HepG2 (cell line): ENCODE measurements around the gene IPO8. TPM values are rescaled to one million over a fixed set of nuclear protein-coding genes. Genes with fewer than 3 reads are reported as not detected.
A peak's percentile ranks its signal among the peaks of the same experiment; 100 is the strongest.

Experiments
- CREM ChIP-seq, 2 experiments: sonication (generic) in 1 of 2; formaldehyde crosslinking in 1 of 2; IDR thresholded peaks; 2 replicates each; pipeline versions ENCODE4 v1.4.0 to v1.6.1; 2016 to 2020; ENCODE audit warnings: antibody characterized with exemption in 1 of 2, mild to moderate bottlenecking in 1 of 2, missing genetic modification reagents in 1 of 2
- ESRRA ChIP-seq: sonication (generic); formaldehyde crosslinking; IDR thresholded peaks from 2 replicates; pipeline ENCODE4 v1.5.1; 2020; ENCODE audit warnings: mild to moderate bottlenecking, low read depth, missing genetic modification reagents
- FOSL2 ChIP-seq: sonication (generic); formaldehyde crosslinking; IDR thresholded peaks from 2 replicates; pipeline ENCODE4 v1.4.0; 2020; ENCODE audit warnings: missing genetic modification reagents
- FOXK2 ChIP-seq: fragments of 450-650 bp; IDR thresholded peaks from 2 replicates; pipeline ENCODE4 v1.6.1; 2016
- FOXO4 ChIP-seq: sonication (generic); formaldehyde crosslinking; conservative IDR thresholded peaks from 2 replicates; pipeline ENCODE4 v1.8.1; 2023; ENCODE audit warnings: missing genetic modification reagents
- FUBP1 ChIP-seq: sonication (generic); formaldehyde crosslinking; IDR thresholded peaks from 2 replicates; pipeline ENCODE4 v1.5.1; 2020; ENCODE audit warnings: missing genetic modification reagents, mild to moderate bottlenecking, borderline replicate concordance
- GABPA ChIP-seq, 2 experiments: IDR thresholded peaks; 2 replicates each; pipeline ENCODE4 v1.6.1; 2011 to 2016; ENCODE audit warnings: low read depth in 2 of 2, low read length in 1 of 2, missing biosample characterization in 1 of 2, missing genetic modification characterization in 1 of 2
- ISL2 ChIP-seq: sonication (generic); formaldehyde crosslinking; IDR thresholded peaks from 2 replicates; pipeline ENCODE4 v1.5.0; 2020; ENCODE audit warnings: missing genetic modification reagents
- KDM4B ChIP-seq: sonication (generic); formaldehyde crosslinking; IDR thresholded peaks from 2 replicates; pipeline ENCODE4 v1.4.0; 2020; ENCODE audit warnings: missing genetic modification reagents
- KLF16 ChIP-seq, 2 experiments: sonication (generic) in 1 of 2; formaldehyde crosslinking in 1 of 2; IDR thresholded peaks; 2 replicates each; pipeline versions ENCODE4 v1.6.1 to v1.8.0; 2016 to 2023; ENCODE audit warnings: missing genetic modification reagents in 2 of 2, missing compliant biosample characterization in 1 of 2
- SMARCC2 ChIP-seq: fragments of 450-650 bp; IDR thresholded peaks from 2 replicates; pipeline ENCODE4 v1.6.1; 2017; ENCODE audit warnings: antibody characterized with exemption, mild to moderate bottlenecking
- SMC3 ChIP-seq: IDR thresholded peaks from 2 replicates; pipeline ENCODE4 v1.6.1; 2011; ENCODE audit warnings: low read length, improper control_type of control experiment
- SOX13 ChIP-seq, 3 experiments: fragments of 450-650 bp in 1 of 3; sonication (generic) in 1 of 3; formaldehyde crosslinking in 1 of 3; IDR thresholded peaks in 2 of 3; conservative IDR thresholded peaks in 1 of 3; 2 replicates each; pipeline versions ENCODE4 v1.5.0 to v1.6.1; 2016 to 2020; ENCODE audit warnings: antibody characterized with exemption in 1 of 3, mild to moderate bottlenecking in 1 of 3, missing compliant biosample characterization in 1 of 3, missing genetic modification reagents in 1 of 3, moderate library complexity in 1 of 3
- ZBTB43 ChIP-seq: sonication (generic); formaldehyde crosslinking; conservative IDR thresholded peaks from 2 replicates; pipeline ENCODE4 v1.4.0; 2020; ENCODE audit warnings: missing genetic modification reagents
- ZMAT5 ChIP-seq: sonication (generic); formaldehyde crosslinking; IDR thresholded peaks from 2 replicates; pipeline ENCODE4 v1.5.0; 2020; ENCODE audit warnings: mild to moderate bottlenecking, low read depth, missing genetic modification reagents, borderline replicate concordance
- ZNF331 ChIP-seq: sonication (generic); formaldehyde crosslinking; IDR thresholded peaks from 2 replicates; pipeline ENCODE4 v1.4.0; 2020; ENCODE audit warnings: missing genetic modification reagents
- ZNF362 ChIP-seq: sonication (generic); formaldehyde crosslinking; IDR thresholded peaks from 2 replicates; pipeline ENCODE4 v1.4.0; 2020; ENCODE audit warnings: missing genetic modification reagents, mild to moderate bottlenecking, borderline replicate concordance
- ZNF430 ChIP-seq: sonication (generic); formaldehyde crosslinking; IDR thresholded peaks from 2 replicates; pipeline ENCODE4 v1.9.0; 2021; ENCODE audit warnings: mild to moderate bottlenecking, missing genetic modification reagents
- ZNF451 ChIP-seq: sonication (generic); formaldehyde crosslinking; IDR thresholded peaks from 2 replicates; pipeline ENCODE4 v1.5.0; 2020; ENCODE audit warnings: mild to moderate bottlenecking, missing genetic modification reagents
- ZNF543 ChIP-seq: sonication (generic); formaldehyde crosslinking; IDR thresholded peaks from 2 replicates; pipeline ENCODE4 v1.4.0; 2020; ENCODE audit warnings: mild to moderate bottlenecking, missing genetic modification reagents
- ZNF704 ChIP-seq: sonication (generic); formaldehyde crosslinking; IDR thresholded peaks from 2 replicates; pipeline ENCODE4 v1.8.1; 2023; ENCODE audit warnings: mild to moderate bottlenecking, inconsistent platforms, moderate library complexity, missing genetic modification reagents, borderline replicate concordance
- polyA plus RNA-seq, 8 experiments: library from polyadenylated mRNA; depleted of rRNA in 3 of 8; stranded (reverse) in 7 of 8; unstranded in 1 of 8; fragments of >200 nt; fragmentation: Illumina TruSeq in 4 of 8; extraction: Trizol in 4 of 8; gene quantifications; 2 replicates each; pipeline versions ENCODE4 v1.2.1 to v1.2.3, GENCODE V29; 2011 to 2016; ENCODE audit warnings: low read depth in 4 of 8, missing spikeins in 1 of 8, mixed read lengths in 1 of 8; ENCODE audit not compliant: insufficient read depth in 1 of 8
- total RNA-seq, 5 experiments: library from RNA; depleted of rRNA; stranded (reverse); fragments of >200 nt; fragmentation: Illumina TruSeq; extraction: Trizol; gene quantifications; 2 replicates each; pipeline ENCODE4 v1.2.3, GENCODE V29; 2016; ENCODE audit warnings: low read depth in 1 of 5

Gene IPO8
- total and polyA plus RNA-seq, 2 of the 13 experiments (the other 11 are each of a cell fraction or from before 2014, with no cell fraction given), result 6.3 to 21.8 TPM

GRCh38 chr12:30613119-30613830 lies 82.4 kb downstream of the IPO8 start (continued):
- no peak for TF ChIP-seq ZNF704 (CRISPR knock-in tag)
- TF ChIP-seq CREM (IDR thresholded peaks at IDR 0.05), result peak; percentile 24; the same call in 1 of the 2 replicates
- no peak for TF ChIP-seq CREM (CRISPR knock-in tag; IDR thresholded peaks at IDR 0.05)
- no peak for TF ChIP-seq KDM4B
- TF ChIP-seq ZNF362 (CRISPR knock-in tag), result peak; percentile 78; the same call in 1 of the 2 replicates
- TF ChIP-seq FUBP1 (CRISPR knock-in tag), result no peak
- 0 out of 2 replicates have a peak, but pooled peaks have one; percentile 12 for TF ChIP-seq ZNF331 (CRISPR knock-in tag)
- peak; percentile 10; the same call in 1 of the 2 replicates for TF ChIP-seq SMC3
- TF ChIP-seq ISL2 (CRISPR knock-in tag), result peak; percentile 44; the same call in 1 of the 2 replicates
- TF ChIP-seq ZMAT5, result no peak
- no peak for TF ChIP-seq ESRRA (CRISPR knock-in tag)
- TF ChIP-seq ZNF543 (CRISPR knock-in tag), result no peak
- no peak for TF ChIP-seq SOX13 (IDR thresholded peaks at IDR 0.05)
- peak in 1 of 2 experiments; percentile 70; a peak in 2 of 4 replicates for TF ChIP-seq SOX13 (CRISPR knock-in tag; conservative IDR thresholded peaks at IDR 0.05 in 1 of 2, IDR thresholded peaks at IDR 0.05 in 1 of 2)
- no peak for TF ChIP-seq FOXK2
- no peak for TF ChIP-seq KLF16 (CRISPR knock-in tag; IDR thresholded peaks at IDR 0.05)
- no peak for TF ChIP-seq ZNF451 (CRISPR knock-in tag)
- no peak for TF ChIP-seq ZNF430 (CRISPR knock-in tag)
- TF ChIP-seq FOXO4 (CRISPR knock-in tag), result no peak
- no peak for TF ChIP-seq ZBTB43 (CRISPR knock-in tag)
- no peak for TF ChIP-seq GABPA (IDR thresholded peaks at IDR 0.05; ENCODE audit: low read depth, low read length)
- no peak for TF ChIP-seq GABPA (CRISPR knock-in tag; IDR thresholded peaks at IDR 0.05; ENCODE audit: low read depth)
- 0 out of 2 replicates have a peak, but pooled peaks have one; percentile 32 for TF ChIP-seq FOSL2 (CRISPR knock-in tag)
- TF ChIP-seq SMARCC2, result no peak
